CD4-positive, alpha-beta T cell treated with Interferon alpha-2 for 1 hour (primary cell): ENCODE results near the gene DIDO1.

Source experiments
- DNase-seq, 2 donors: peaks; one replicate each; pipeline ENCODE4 v3.0.0-alpha.2; 2020 to 2022

The DIDO1 gene

DNA sequence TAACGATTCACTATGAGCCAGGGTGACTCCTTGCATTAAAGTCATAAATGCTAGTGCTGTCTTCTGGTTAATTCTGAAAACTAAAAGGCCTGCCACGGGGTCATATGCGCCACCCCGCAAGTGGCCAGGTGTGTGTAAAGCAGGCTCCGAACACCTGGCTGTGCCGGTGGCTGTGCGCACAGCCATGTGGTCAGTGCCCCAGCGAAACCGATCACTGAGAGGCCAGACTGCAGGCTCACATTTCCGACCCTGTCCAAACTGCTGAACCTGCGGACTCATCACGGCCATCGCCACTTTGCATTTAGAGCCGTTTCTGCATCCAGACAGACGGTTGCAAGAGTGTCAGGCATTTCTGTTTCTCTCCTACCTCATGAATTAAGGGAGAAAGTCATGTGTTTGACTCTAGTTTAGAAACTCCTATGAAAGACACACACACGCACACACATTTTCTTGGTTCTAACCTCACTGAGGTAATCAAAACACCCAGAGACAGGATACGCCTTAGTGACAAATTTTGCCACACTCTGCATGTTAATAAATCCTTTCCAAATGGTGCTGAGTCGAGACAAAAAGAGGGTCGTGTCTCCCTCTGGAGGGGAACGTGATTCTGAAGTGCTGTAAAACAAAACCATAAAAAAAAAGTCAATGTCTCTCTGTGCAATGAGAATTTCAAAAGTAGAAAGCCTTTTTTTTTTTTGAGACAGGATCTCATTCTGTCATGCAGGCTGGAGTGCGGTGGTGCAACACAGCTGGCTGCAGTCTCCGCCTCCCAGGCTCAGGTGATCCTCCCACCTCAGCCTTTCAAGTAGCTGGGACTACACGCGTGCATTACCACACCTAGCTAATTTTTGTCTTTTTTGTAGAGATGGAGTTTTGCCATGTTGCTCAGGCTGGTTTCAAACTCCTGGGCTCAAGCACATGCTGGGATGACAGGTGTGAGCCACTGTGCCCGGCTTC, 33.7 kb downstream of the DIDO1 start:
- DNase-seq, result peak in 1 of 2 donors; percentile 17

DNA sequence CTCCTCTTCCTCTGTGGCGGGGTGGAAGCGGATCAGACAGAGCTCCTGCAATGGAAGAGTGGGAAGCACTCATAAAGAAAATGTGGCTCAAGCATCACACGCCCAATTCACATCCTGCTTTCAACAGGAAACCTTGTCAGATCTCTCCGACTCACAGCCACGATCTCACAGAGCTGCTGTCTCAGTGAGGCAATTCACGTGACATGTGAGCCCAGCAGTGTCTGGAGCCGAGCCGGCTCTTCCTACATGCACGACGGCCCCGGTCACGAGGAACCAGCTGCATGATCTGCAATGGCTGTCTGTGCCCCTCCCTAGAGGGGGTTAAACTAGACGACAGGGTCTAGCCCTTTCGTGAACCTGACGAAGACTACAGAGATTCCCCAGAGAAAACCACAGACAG, 35.2 kb downstream of the DIDO1 start:
- DNase-seq, result peak in 1 of 2 donors; percentile 41

DNA sequence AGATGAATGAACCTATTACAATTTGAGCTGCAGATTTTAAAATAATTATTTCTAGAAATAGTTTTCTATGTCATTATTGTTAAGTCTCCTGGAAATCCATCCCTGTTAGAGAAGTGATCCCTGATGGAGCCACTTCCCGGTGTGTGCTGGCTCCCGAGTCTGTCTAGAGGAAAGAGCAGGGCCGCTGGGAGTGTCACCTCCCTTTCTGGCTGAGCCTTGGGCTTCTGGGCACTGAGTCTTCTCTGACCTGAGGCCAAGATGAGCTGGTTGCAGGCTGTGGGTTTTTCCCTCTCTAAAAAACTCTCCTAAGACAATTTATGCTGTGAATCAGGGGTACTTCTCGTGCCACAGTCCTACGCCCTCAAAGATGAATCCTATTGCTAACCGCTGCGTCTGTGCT, 35.9 kb downstream of the DIDO1 start:
- DNase-seq, result no peak

DNA sequence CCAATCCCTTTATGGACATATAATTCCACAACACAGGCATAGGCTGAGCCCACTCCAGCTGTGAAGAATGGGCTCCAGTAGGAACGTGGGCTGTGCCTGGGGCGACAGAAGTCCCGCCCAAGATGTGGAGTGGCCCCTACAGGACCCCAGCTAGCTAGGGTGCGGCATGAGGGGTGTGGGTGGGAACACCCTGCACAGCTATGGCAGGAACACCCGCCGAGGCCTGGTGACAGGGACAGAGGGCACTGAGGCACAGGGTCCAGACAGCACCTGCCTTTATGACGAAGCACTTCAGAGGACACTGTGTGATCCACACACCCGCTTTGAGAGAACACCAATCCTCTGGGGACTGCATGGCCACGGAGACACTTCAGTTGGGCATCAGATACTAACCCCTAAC, 36.4 kb downstream of the DIDO1 start:
- no peak for DNase-seq

DNA sequence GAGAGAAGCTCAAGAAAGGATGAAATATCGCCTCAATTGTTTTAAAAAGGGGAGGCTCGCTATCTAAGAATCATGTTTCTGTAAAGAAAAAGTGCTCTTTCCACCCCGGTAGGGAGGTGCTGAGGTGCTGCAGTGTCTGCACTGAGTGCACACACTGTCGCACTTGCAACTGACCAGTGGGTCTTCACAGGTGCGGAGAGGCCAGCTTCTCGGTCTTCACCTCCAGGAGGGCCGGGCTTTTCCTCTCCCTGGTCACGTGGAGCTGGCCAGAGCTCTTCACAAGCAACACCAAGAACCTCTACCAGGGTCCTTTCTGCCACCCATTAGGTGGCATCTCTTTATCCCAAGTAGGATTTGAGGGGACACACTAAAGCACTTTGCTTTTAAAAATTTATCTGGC, 36.9 kb downstream of the DIDO1 start:
- DNase-seq, result no peak

DNA sequence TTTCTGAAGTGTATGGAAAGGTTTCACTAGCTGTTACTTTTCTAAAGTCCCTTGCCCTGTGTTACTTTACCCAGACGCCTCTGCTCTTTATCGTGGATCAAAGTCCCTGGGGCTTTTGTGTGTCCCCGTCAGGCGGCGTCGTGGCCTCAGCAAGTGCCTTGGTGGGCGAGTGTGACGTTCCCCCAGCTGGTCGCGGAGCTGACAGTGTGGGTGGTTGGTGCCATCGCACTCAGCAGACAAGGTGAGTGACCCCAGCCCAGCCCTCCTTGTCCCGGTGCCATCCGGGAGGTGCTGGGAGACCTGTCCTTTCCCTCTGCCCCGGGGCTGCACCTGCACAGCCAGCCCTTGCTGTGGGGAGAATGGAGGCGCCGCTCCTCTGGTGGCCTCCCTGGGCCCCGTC, 37.4 kb downstream of the DIDO1 start:
- DNase-seq, result no peak

DNA sequence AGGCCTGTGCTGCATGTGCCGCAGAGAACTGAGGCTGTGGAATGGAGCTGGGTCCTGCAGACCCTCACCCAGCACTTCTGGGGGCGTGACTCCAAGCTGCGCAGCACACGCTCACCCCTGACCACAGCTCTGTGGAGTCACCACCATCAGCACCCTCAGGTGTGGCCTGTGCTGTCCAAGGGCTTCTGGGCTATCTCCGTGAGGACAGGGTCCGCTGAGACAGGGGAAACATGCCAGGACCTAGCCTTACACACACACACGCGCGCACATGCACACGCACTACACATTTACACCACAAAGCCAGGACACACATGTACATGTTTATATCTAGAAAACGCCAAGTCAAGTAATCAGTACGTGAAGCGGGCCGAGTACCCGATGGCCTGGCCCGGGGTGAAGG, 37.9 kb downstream of the DIDO1 start:
- DNase-seq, result no peak

DNA sequence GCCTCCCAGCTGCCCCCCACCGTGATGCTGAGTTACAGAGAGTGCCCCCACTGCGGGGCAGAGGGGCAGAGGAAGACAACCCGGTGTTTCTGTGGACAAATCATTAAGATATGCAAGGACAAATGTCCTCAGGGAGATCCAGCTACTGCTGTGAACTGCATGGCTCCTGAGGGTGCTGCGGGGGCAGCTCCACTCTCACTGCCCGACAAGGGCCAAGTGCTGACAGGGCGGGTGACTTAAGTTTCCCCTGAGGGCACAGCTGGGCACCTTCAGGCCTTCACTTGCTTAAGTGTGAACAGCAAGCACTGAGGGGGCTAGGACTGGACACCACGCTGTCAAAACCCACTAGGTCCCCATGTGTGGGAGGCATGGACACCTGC, 38.5 kb downstream of the DIDO1 start:
- no peak for DNase-seq

DNA sequence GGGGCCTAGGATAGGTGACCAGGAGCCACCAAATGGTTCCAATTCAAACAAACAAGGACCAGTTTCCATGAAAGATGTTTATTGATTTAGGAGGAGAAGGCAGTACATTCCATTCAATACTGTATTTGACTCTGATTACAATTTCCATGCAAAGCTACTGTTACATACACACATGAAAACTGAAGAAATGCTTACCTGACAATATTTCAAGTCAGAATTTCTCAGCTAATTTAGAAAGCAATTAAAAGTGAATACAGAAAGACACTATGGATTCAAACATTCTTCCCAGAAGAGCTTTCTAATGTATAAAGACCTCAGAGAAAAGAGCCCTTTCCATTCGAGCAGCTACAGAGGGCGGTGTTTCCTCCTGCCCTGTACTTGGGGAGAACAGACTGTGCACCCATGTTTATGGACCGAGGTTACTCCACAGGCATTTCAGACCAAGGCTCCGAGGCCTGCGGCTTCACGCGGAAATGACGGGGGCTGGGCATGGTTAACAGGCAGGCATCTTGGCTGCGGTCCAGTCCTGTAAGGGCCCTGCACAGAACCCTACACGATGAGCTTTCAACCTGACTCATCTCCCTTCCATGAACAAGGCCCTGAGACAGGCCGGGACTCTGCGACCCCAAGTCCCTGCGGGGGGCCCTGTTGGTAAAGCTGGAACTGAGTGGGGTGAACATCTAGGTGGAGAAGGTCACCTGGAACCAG, 39.0 kb downstream of the DIDO1 start:
- DNase-seq, result peak; percentile 34 to 52

DNA sequence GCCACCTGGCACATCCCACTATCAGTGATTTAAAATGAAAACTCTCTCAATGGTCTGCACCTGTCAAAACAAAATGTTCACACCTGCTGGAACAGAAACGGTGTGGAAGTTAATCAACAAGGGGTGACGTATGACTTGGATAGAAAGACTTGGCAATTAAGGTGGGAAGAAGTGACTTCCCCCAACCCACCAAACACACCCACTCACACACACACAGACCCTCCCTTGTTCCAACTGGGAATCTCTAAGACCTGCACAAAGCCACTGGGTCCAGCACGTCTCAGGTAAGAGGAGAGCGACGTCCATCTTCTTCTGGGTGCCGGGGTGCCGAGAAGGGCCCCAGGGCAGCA, 39.6 kb downstream of the DIDO1 start:
- DNase-seq, result no peak

DNA sequence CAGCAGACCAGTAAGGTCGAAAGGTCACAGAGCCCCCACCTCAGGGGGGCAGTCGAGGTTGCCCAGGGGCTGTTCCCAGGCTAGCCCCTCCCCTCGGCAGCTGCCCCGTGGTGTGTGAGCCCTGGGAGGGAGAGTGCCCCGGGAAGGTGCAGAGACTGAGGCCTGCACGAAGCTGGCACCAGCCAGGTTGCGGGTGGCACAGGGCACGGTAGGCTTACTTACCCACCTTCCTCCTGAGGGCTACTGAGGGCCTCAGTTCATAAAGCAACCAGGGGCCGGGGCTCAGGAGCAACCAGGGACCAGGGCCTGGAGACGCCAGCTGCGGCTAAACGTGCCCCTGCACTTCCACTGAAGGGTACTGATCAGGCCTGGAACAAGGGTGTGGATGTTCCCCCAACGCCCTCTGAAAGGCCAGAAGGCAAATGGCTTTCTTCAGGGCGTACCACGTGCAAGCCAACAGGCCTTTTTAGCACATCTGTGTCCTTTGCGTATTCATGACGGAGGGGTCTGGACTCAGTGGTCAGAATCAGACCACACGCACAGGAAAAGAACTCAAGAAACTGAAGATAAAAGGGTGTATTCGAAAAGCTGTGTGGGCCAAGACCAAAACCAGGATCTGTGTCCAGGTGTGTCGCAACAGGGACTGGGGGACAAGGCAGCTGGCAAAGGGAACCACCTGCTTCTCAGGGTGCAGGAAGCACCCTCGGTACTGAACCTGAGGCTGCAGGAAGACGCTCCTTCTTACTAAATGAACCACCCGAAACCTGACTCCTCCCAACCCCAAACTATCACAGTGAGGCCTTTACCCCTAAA, 40.2 kb downstream of the DIDO1 start:
- DNase-seq, result no peak

DNA sequence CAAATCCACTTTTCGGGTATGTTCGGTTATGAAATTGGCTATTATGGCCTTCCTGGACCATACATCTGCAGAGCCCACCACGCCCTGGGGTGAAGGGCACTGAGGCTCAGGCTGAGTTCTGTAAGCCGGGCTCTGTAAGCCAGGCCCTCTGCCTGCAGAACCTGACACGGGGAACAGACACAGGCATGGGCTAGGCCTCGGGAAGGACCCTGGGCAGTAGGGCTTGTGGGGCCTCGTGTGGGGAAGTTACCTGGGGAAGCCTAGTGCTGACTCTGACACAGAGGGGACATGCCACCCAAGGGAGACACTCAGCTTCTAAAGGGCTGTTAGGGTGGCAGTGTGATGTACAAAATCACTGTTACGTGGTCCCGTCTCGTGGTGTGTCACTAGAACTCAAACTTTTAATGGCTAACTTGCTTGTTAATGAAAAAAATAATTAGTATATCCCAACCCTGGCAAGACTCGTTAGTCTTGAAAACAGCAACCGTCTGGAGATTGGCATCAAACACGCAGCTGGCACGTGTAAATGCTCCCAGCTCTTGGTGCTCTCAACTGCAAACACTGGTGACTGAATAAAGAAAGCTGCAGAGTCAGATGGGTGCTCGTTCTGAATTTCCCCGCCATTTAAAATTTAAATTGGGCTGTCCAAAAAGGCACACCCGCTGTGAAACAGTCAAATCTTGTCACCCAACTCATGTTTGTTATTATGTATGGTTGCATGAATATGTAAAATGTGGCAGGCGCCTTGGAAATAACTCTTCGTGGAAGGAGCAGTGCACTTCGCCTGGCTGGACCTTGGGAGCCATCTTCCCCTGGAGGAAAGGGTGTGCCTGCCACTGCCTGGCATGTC, 41.0 kb downstream of the DIDO1 start:
- DNase-seq, result no peak

DNA sequence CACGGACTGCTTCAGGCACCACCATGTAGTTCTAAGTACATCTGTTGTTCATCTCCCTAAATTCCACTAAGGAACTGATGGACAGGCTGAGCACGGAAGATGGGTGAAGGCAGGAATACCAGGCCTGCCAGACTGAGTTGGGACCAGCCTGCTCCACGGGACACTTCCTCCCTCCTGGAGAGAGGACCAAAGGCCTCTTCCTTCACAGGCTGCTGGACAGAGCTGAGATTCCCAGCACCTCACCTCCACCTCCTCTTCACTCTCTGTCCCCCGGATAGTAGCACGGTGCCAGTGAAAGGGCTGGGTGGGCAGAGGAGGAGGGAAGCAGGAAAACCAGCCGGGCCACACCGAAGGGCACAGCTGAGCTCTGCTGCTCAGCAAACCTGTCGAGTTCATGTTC, 41.7 kb downstream of the DIDO1 start:
- DNase-seq, result no peak

DNA sequence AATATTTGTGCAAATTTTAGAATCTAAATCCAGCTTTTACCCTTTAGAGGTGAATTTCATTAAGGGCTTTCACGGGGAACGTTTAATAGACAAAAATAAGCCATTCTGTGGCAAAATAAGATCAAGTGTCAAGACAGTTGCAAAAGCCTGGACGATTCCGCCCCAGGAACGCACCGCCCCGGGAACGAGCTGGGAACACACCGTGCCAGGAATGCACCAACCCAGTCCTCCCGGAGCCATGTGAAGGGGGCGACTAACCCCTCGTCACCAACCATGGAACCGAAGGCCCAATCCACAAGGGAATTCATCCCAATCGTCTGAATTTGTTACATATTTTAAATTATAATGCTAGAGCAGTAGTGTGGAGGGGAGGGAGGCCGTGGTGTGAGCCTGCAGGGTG, 43.9 kb downstream of the DIDO1 start:
- DNase-seq, result no peak

DNA sequence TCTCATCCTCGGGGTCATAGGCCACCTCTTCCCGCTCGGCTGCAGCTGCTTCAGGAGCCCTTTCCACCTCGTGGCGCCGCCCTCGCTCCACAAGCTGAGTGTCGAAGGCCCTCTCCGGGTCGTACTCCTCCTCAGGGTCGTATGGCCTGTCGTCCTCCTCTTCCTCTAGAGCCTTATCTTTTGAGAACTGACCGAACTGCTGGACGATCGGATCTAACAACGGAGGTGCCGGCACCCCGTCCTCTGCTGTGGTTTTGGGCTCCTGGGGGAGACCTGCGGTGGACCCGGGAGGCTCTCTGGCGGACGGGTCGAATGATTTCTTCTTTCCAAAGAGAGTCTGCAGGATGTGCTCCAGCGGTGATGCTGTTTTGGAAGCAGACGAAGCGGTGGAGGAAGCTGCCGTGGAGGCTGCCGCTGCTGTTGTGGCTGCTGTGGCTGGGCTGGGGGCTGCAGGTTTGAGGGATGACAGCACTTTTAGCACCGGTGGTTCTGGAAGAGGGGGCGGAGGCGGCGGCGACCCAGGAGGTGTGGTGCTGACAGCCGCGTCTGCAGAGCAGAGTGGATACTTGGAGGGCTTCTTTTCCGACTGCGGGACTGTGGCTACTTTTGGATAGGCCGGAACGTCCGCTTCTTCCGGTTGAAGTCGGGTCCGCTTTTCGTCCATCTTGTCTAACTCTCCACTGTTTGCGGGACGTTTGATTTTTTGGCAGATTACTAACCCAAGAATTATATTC, 44.5 kb downstream of the DIDO1 start:
- no peak for DNase-seq

DNA sequence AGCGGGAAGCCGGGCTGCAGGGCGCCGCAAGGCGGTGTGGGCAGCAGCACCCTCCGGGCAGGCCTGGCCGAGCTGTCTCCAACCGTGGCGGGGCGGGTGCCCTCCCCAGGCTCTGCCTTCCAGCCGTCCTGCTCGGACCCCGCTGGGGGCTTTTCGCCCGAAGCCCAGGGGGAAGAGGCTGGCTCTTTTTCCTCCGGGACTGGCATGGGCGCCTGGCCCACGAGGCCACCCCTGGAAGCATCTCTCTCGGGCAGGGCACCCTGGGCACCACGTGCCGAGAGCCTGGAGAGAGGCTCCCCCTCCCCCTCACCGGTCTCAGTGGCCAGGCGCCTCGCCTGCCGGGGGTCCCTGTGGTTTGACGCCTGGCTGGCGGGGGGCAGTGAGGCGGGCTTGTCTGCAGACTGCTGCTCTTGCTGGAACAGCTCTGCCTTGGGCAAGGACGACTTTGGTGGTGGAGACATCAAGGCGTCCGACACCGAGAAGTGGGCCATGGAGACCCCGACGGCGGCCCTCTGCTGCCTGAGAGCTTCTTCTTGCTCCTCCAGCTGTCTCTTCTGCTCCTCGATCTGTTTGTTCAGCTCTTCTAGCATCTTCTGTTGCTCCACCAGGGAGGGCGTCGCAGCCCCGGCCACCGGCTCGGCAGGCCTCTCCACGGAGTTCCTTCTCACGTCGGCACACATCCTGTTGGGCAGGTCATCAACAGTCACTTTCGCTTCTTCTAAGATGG, 45.2 kb downstream of the DIDO1 start:
- DNase-seq, result no peak

DNA sequence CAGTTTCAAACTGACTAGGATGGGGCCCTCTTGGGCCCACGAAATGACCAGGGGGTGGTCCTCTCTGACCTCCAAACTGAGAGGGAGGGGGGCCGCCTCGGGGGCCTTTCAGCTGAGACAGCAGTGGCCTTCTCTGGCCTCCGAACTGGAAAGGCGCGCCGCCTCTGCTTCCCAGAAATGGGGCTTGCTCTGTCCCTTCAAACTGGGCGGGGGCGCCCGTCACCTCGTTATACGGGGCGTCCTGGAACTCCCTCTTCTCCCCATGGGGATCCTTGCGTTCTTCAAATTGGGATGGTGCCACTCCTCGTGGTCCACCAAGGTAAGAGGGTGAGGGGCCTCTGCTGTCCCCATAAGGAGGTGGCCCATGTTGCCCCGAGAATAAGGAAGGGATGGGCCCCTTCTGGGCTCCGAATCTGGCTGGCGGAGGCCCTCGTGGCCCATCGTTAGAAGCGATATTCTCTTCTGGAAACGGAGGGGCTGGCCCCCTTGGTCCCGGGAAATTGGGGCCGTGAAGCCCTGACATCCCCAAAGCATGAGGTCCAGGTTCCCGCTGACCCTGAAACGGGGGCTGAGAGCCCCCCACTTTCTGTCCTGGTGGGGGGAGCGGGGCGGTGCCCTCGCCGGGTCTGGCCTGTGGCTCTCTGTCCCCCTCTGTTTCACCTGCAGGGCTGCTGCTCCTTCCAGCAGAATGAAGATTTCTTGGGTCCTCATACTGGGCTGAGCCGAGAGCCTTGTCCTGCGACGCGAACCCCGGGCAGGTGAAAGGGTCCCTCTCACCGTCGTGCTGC, 46.0 kb downstream of the DIDO1 start:
- no peak for DNase-seq

DNA sequence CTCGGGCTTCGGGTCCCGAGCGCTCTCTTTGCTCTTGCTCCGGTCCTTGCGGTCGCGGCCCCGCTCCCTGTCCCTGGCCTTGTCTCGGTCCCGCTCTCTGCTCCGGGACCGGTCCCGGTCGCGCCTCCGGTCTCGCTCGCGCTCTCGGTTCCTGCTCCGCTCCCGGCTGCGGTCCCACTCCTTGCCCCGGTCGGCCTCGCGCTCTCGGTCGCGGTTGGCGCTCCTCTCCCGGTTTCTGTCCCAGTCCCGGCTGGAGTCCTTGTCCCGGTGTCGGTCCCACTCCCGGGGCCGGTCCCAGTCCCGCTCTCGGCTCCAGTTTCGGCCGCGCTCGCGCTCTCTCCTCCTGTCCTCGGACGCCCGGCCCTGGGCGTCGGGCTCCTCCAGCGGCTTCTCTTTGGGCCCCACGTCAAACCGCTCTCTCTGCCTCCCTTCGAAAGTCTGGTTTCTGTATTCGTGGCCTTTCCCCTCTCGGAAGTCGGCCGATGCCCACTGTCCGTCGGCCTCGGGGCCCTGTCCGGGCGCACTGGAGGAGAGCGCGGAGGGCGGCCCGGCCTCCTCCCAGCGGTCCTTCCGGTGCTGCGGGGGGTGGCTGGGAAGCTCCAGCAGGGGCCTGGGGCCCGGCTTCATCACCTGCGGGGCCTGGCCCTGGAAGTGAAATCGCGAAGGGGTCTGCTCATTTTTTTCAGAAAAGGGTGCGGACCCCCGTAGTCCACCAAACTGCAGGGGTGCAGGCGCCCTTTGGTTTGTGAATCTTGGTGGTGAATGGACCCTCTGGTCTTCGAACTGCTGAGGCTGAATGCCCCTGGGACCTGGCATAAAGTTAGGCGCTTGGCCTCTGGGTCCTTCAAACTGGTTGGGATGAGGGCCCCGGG, 46.8 kb downstream of the DIDO1 start:
- DNase-seq, result no peak
